IMR-90 (cell line): ENCODE data around the gene ANKRD65. TPM values are rescaled to one million over a fixed set of nuclear protein-coding genes. Genes with fewer than 3 reads are reported as not detected.

Experiments used
- ATAC-seq: fragments of 200-7000 bp; cut with Tn5 transposase; 2 replicates; pipeline ENCODE4 v1.9.1; 2020; ENCODE audit warnings: low read depth, mild to moderate bottlenecking, moderate library complexity
- BruUV-seq: library from RNA; stranded (reverse); fragments of 400-500 nt; replicated peaks from 2 replicates; lab custom pipeline; 2021; lab: Mats Ljungman, UMichigan
- CTCF ChIA-PET: fragments of 300-600 bp; formaldehyde crosslinking; extraction: SDS; loops from one replicate; lab custom pipeline; 2021; ENCODE audit warnings: antibody characterized with exemption; lab: Yijun Ruan, JAX
- POLR2A ChIA-PET: fragments of 300-600 bp; sonication (Branson Sonifier 250); formaldehyde crosslinking; loops from one replicate; lab custom pipeline; 2022; ENCODE audit warnings: antibody characterized with exemption; ENCODE audit not compliant: unreplicated experiment; lab: Charles Lee
- DNase-seq: peaks from one replicate; pipeline ENCODE4 v3.0.0; 2013
- H2AFZ ChIP-seq: replicated peaks from 2 replicates; pipeline ENCODE3; 2013; ENCODE audit warnings: low read length, mild to moderate bottlenecking; ENCODE audit not compliant: poor library complexity
- H2AK5ac ChIP-seq: 2 replicates; pipeline ENCODE4 v1.6.1; 2013; ENCODE audit warnings: low read depth, low read length, inconsistent platforms
- H2AK9ac ChIP-seq: replicated peaks from 2 replicates; pipeline ENCODE3; 2013; ENCODE audit warnings: mild to moderate bottlenecking, low read depth, low read length, moderate library complexity; ENCODE audit not compliant: poor library complexity
- H2BK120ac ChIP-seq: 2 replicates; pipeline ENCODE4 v1.6.1; 2013; ENCODE audit warnings: low read depth, low read length, inconsistent platforms
- H2BK15ac ChIP-seq: 3 replicates; pipeline ENCODE4 v1.6.1; 2013; ENCODE audit warnings: low read depth, low read length, inconsistent platforms
- H2BK20ac ChIP-seq: 2 replicates; pipeline ENCODE4 v1.6.1; 2013; ENCODE audit warnings: low read depth, mild to moderate bottlenecking, inconsistent platforms, low read length, moderate library complexity
- H2BK5ac ChIP-seq: 2 replicates; pipeline ENCODE4 v1.6.1; 2013; ENCODE audit warnings: mild to moderate bottlenecking, low read depth, low read length, inconsistent platforms; ENCODE audit not compliant: poor library complexity, severe bottlenecking
- H3K14ac ChIP-seq: replicated peaks from 2 replicates; pipeline ENCODE4 v1.6.1; 2013; ENCODE audit warnings: low read depth, low read length, inconsistent platforms
- H3K18ac ChIP-seq: 2 replicates; pipeline ENCODE4 v1.6.1; 2013; ENCODE audit warnings: low read depth, low read length, control low read depth
- H3K23ac ChIP-seq: 2 replicates; pipeline ENCODE4 v1.6.1; 2013; ENCODE audit warnings: low read depth, low read length, inconsistent platforms
- H3K27ac ChIP-seq: 2 replicates; pipeline ENCODE4 v1.5.1; 2013; ENCODE audit warnings: mild to moderate bottlenecking, control low read depth, low read length; ENCODE audit not compliant: insufficient read depth
- H3K27me3 ChIP-seq: 2 replicates; pipeline ENCODE4 v1.6.1; 2013; ENCODE audit warnings: low read length; ENCODE audit not compliant: control insufficient read depth, insufficient read depth
- H3K36me3 ChIP-seq: 2 replicates; pipeline ENCODE4 v1.6.1; 2013; ENCODE audit warnings: low read length, mixed read lengths; ENCODE audit not compliant: control insufficient read depth, insufficient read depth
- H3K4ac ChIP-seq: 2 replicates; pipeline ENCODE4 v1.6.1; 2013; ENCODE audit warnings: low read depth, low read length, inconsistent platforms
- H3K4me1 ChIP-seq: 2 replicates; pipeline ENCODE4 v1.6.1; 2013; ENCODE audit warnings: low read length, mixed read lengths; ENCODE audit not compliant: control insufficient read depth, insufficient read depth
- H3K4me2 ChIP-seq: 2 replicates; pipeline ENCODE4 v1.6.1; 2013; ENCODE audit warnings: low read depth, mild to moderate bottlenecking, control low read depth, low read length, moderate library complexity
- H3K4me3 ChIP-seq: 2 replicates; pipeline ENCODE4 v1.5.1; 2013; ENCODE audit warnings: low read depth, mild to moderate bottlenecking, control low read depth, low read length, moderate library complexity; ENCODE audit not compliant: insufficient read depth
- H3K56ac ChIP-seq: 2 replicates; pipeline ENCODE4 v1.6.1; 2013; ENCODE audit warnings: low read length, inconsistent platforms; ENCODE audit not compliant: insufficient read depth; ENCODE audit errors: extremely low read depth
- H3K79me1 ChIP-seq, 2 experiments: 2 replicates each; pipeline ENCODE4 v1.6.1; 2013; ENCODE audit warnings: low read length in 2 of 2, inconsistent platforms in 1 of 2, low read depth in 1 of 2
- H3K9ac ChIP-seq: 2 replicates; pipeline ENCODE4 v1.6.1; 2013; ENCODE audit warnings: low read depth, low read length, control low read depth
- H3K9me1 ChIP-seq: 2 replicates; pipeline ENCODE4 v1.6.1; 2013; ENCODE audit warnings: low read length, inconsistent platforms; ENCODE audit not compliant: insufficient read depth
- H3K9me3 ChIP-seq: 2 replicates; pipeline ENCODE4 v1.6.1; 2013; ENCODE audit warnings: low read length; ENCODE audit not compliant: control insufficient read depth, insufficient read depth
- H4K20me1 ChIP-seq: 2 replicates; pipeline ENCODE4 v1.6.1; 2013; ENCODE audit warnings: low read length, inconsistent platforms; ENCODE audit not compliant: insufficient read depth
- H4K5ac ChIP-seq: 2 replicates; pipeline ENCODE4 v1.6.1; 2013; ENCODE audit warnings: mild to moderate bottlenecking, low read depth, low read length, control low read depth
- H4K8ac ChIP-seq, 2 experiments: 2 replicates each; pipeline ENCODE4 v1.6.1; 2013; ENCODE audit warnings: low read depth in 2 of 2, low read length in 2 of 2, control low read depth in 1 of 2, inconsistent platforms in 1 of 2
- H4K91ac ChIP-seq: 2 replicates; pipeline ENCODE4 v1.6.1; 2013; ENCODE audit warnings: low read depth, low read length, inconsistent platforms; ENCODE audit not compliant: insufficient read depth
- BHLHE40 ChIP-seq: fragments of 150-350 bp; IDR thresholded peaks from 2 replicates; pipeline ENCODE4 v1.6.1; 2016; ENCODE audit warnings: mild to moderate bottlenecking, low read depth, low read length
- CEBPB ChIP-seq: IDR thresholded peaks from 2 replicates; pipeline ENCODE4 v1.6.1; 2012; ENCODE audit warnings: low read depth, low read length, improper control_type of control experiment
- CHD1 ChIP-seq: IDR thresholded peaks from 2 replicates; pipeline ENCODE4 v1.6.1; 2012; ENCODE audit warnings: low read depth, low read length, improper control_type of control experiment
- MAZ ChIP-seq: IDR thresholded peaks from 2 replicates; pipeline ENCODE4 v1.6.1; 2012; ENCODE audit warnings: low read depth, mild to moderate bottlenecking, low read length, improper control_type of control experiment, moderate library complexity, borderline replicate concordance
- MXI1 ChIP-seq: IDR thresholded peaks from 2 replicates; pipeline ENCODE4 v1.6.1; 2012; ENCODE audit warnings: low read depth, mild to moderate bottlenecking, low read length, moderate library complexity, borderline replicate concordance
- NFE2L2 ChIP-seq: fragments of 150-350 bp; IDR thresholded peaks from 2 replicates; pipeline ENCODE4 v1.6.1; 2016; ENCODE audit warnings: low read depth, mild to moderate bottlenecking, low read length
- POLR2A ChIP-seq: IDR thresholded peaks from 2 replicates; pipeline ENCODE4 v1.6.1; 2012; ENCODE audit warnings: mild to moderate bottlenecking, low read depth, low read length
- RAD21 ChIP-seq: IDR thresholded peaks from 2 replicates; pipeline ENCODE4 v1.6.1; 2012; ENCODE audit warnings: low read length, improper control_type of control experiment
- RCOR1 ChIP-seq: IDR thresholded peaks from 2 replicates; pipeline ENCODE4 v1.6.1; 2012; ENCODE audit warnings: mild to moderate bottlenecking, low read length, improper control_type of control experiment; ENCODE audit not compliant: insufficient replicate concordance
- RFX5 ChIP-seq: IDR thresholded peaks from 2 replicates; pipeline ENCODE4 v1.8.0; 2012; ENCODE audit warnings: low read depth, mild to moderate bottlenecking, low read length, moderate library complexity
- SMC3 ChIP-seq: fragments of 150-350 bp; IDR thresholded peaks from 2 replicates; pipeline ENCODE4 v1.6.1; 2016; ENCODE audit warnings: low read depth, mild to moderate bottlenecking, antibody characterized with exemption, low read length, moderate library complexity
- WGBS, 2 experiments: methylation state at CpG; one replicate each; pipeline versions ENCODE4 v1.1.5 to v1.1.7; 2013; ENCODE audit warnings: missing lambda C conversion rate in 2 of 2; ENCODE audit not compliant: insufficient read length in 1 of 2; ENCODE audit errors: extremely low coverage in 2 of 2; 5-methylcytosine and 5-hydroxymethylcytosine counted together
- dilution Hi-C: fragments of 300-500 bp; cut with HindIII; formaldehyde crosslinking; loops from one replicate; pipeline ENCODE4 v1.14.3; 2018; ENCODE audit warnings: low sequenced_read_pairs; ENCODE audit not compliant: unreplicated experiment
- in situ Hi-C: fragments of 300-500 bp; cut with MboI; formaldehyde crosslinking; loops from 3 replicates; pipeline ENCODE4 v1.14.3; 2019; ENCODE audit warnings: low sequenced_read_pairs, inconsistent platforms, mixed read lengths
- intact Hi-C: fragments of 100-400 bp; cut with micrococcal nuclease; formaldehyde crosslinking; loops from 2 replicates; pipeline ENCODE4 v1.10.0; 2022
- polyA plus RNA-seq, 3 experiments: library from polyadenylated mRNA; depleted of rRNA; stranded (reverse); fragments of >200 nt; gene quantifications; 2 replicates each; pipeline ENCODE4 v1.2.3, GENCODE V29; 2012; ENCODE audit warnings: low replicate concordance in 1 of 3
- total RNA-seq: library from RNA; depleted of rRNA; stranded (reverse); fragments of >200 nt; gene quantifications from 2 replicates; pipeline ENCODE4 v1.2.3, GENCODE V29; 2012
- TF ChIP-seq, protein P1 (sequence below): conservative IDR thresholded peaks from 2 replicates; pipeline ENCODE4 v1.5.1; 2012; ENCODE audit warnings: mild to moderate bottlenecking, low read depth, low read length, improper control_type of control experiment
- TF ChIP-seq, protein P2 (sequence below): fragments of 150-350 bp; IDR thresholded peaks from 2 replicates; pipeline ENCODE4 v1.6.1; 2016; ENCODE audit warnings: low read depth, mild to moderate bottlenecking, low read length, moderate library complexity, borderline replicate concordance
- TF ChIP-seq, protein P3 (sequence below): fragments of 150-350 bp; IDR thresholded peaks from 2 replicates; pipeline ENCODE4 v1.6.1; 2017; ENCODE audit warnings: mild to moderate bottlenecking, antibody characterized with exemption, low read length, low read depth

ANKRD65 gene
- total and polyA plus RNA-seq, 2 of the 4 experiments (the other 2 are of a cell fraction): 0.09 TPM; not detected in 1

DNA sequence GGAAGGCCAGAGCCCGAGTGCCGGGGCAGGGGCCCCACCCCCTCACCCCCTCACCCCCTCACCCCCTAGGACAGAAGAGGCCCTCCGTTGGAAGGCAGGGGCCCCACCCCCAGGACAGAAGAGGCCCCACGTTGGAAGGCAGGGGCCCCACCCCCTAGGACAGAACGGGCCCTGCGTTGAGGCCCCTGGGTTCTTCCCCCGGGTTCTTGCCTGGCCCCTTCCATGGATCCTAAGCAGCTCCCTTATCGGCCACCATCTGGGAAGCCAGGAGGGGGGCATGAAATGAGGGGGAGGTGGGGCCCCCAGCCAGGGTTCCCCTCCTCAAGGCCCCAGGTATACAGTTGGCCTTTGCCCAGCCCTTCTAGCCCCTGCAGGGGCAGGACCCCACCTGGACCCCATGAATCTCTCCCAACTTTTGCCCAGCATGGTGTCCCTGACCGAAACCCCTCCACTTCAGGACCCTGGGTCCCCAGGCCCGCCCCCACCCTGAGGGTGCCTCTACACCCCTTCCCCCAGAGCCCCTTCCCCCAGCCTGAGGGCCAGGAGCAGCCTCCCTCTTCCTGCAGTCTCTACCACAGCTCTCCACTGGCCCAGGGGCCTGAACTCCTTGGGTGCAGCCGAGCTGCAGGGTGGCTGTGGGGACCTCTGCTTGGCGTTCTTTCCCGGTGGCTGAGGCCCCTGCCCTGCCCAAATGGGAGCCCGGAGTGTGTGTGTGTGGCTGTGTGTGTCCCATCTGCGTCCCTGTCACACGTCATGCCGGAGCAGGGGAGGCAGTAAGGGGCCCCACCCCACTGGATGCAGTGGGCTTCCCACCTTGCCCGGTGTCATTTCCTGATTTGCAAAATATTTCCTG, 10.1 kb upstream of the ANKRD65 start:
- H2AK9ac ChIP-seq: no peak overlapping the region
- intact Hi-C loops (no loop called here), dilution Hi-C loops (no loop called here), in situ Hi-C loops (no loop called here)
- no peak overlapping the region for H3K23ac ChIP-seq
- 0 out of 4 replicates have a peak, but pooled peaks cover 0 to under 1% of the 10 kb centered on the region in 2 experiments for H3K79me1 ChIP-seq
- peak overlapping the region; percentile 23 for H2BK5ac ChIP-seq
- POLR2A ChIA-PET: no interaction called here
- no peaks in the 10 kb centered on the region for H4K20me1 ChIP-seq
- no peak overlapping the region for H3K9ac ChIP-seq
- H4K91ac ChIP-seq: no peak overlapping the region
- H3K9me3 ChIP-seq: no peaks in the 10 kb centered on the region
- no peak overlapping the region for H3K4me2 ChIP-seq
- H3K4me3 ChIP-seq: no peak overlapping the region
- no peak overlapping the region for H3K14ac ChIP-seq
- peak overlapping the region; percentile 82 for H2AFZ ChIP-seq
- no peak for DNase-seq
- BruUV-seq: no TSS peak
- H3K56ac ChIP-seq: no peak overlapping the region
- H3K36me3 ChIP-seq: no peaks in the 10 kb centered on the region
- 0 out of 2 replicates have a peak, but pooled peaks cover 5% of the 10 kb centered on the region for H3K9me1 ChIP-seq
- H2BK20ac ChIP-seq: no peak overlapping the region
- no peak overlapping the region for H3K18ac ChIP-seq
- peaks cover 25% of the 10 kb centered on the region for H3K4me1 ChIP-seq
- no peak overlapping the region for H2BK120ac ChIP-seq
- peak overlapping the region; percentile 39; the same call in 1 of the 2 replicates for H4K5ac ChIP-seq
- H3K27ac ChIP-seq: no peak overlapping the region
- H3K4ac ChIP-seq: no peak overlapping the region
- ATAC-seq: no peak
- peak overlapping the region; percentile 60 to 86; a peak in 2 of 4 replicates for H4K8ac ChIP-seq
- no peaks in the 10 kb centered on the region for H3K27me3 ChIP-seq
- H2AK5ac ChIP-seq: no peak overlapping the region; the same call in 1 of the 2 replicates
- CTCF ChIA-PET: no interaction called here
- no peak overlapping the region for H2BK15ac ChIP-seq
- 60% methylated on average over 3 of the region's 18 CpGs; no CpG with 5 or more reads in 1 of the 2 experiments for WGBS, 2 experiments
- no peak for TF ChIP-seq CHD1
- TF ChIP-seq MXI1: no peak
- TF ChIP-seq, protein P1, sequence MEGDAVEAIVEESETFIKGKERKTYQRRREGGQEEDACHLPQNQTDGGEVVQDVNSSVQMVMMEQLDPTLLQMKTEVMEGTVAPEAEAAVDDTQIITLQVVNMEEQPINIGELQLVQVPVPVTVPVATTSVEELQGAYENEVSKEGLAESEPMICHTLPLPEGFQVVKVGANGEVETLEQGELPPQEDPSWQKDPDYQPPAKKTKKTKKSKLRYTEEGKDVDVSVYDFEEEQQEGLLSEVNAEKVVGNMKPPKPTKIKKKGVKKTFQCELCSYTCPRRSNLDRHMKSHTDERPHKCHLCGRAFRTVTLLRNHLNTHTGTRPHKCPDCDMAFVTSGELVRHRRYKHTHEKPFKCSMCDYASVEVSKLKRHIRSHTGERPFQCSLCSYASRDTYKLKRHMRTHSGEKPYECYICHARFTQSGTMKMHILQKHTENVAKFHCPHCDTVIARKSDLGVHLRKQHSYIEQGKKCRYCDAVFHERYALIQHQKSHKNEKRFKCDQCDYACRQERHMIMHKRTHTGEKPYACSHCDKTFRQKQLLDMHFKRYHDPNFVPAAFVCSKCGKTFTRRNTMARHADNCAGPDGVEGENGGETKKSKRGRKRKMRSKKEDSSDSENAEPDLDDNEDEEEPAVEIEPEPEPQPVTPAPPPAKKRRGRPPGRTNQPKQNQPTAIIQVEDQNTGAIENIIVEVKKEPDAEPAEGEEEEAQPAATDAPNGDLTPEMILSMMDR: no peak
- no peak for TF ChIP-seq CEBPB
- no peak for TF ChIP-seq RFX5
- TF ChIP-seq RCOR1: no peak
- no peak for TF ChIP-seq POLR2A
- TF ChIP-seq SMC3: no peak
- TF ChIP-seq MAZ: no peak
- no peak for TF ChIP-seq RAD21
- TF ChIP-seq, protein P2, sequence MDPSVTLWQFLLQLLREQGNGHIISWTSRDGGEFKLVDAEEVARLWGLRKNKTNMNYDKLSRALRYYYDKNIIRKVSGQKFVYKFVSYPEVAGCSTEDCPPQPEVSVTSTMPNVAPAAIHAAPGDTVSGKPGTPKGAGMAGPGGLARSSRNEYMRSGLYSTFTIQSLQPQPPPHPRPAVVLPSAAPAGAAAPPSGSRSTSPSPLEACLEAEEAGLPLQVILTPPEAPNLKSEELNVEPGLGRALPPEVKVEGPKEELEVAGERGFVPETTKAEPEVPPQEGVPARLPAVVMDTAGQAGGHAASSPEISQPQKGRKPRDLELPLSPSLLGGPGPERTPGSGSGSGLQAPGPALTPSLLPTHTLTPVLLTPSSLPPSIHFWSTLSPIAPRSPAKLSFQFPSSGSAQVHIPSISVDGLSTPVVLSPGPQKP: no peak
- TF ChIP-seq, protein P3, sequence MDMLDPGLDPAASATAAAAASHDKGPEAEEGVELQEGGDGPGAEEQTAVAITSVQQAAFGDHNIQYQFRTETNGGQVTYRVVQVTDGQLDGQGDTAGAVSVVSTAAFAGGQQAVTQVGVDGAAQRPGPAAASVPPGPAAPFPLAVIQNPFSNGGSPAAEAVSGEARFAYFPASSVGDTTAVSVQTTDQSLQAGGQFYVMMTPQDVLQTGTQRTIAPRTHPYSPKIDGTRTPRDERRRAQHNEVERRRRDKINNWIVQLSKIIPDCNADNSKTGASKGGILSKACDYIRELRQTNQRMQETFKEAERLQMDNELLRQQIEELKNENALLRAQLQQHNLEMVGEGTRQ: no peak
- TF ChIP-seq NFE2L2: no peak
- no peak for TF ChIP-seq BHLHE40
